HuH-7 (cell line): ENCODE results near the gene MYO3B.

ENCODE experiments used
- DNase-seq: peaks from one replicate; pipeline ENCODE4 v3.0.0; 2011; ENCODE audit warnings: low spot score

The MYO3B gene, protein sequence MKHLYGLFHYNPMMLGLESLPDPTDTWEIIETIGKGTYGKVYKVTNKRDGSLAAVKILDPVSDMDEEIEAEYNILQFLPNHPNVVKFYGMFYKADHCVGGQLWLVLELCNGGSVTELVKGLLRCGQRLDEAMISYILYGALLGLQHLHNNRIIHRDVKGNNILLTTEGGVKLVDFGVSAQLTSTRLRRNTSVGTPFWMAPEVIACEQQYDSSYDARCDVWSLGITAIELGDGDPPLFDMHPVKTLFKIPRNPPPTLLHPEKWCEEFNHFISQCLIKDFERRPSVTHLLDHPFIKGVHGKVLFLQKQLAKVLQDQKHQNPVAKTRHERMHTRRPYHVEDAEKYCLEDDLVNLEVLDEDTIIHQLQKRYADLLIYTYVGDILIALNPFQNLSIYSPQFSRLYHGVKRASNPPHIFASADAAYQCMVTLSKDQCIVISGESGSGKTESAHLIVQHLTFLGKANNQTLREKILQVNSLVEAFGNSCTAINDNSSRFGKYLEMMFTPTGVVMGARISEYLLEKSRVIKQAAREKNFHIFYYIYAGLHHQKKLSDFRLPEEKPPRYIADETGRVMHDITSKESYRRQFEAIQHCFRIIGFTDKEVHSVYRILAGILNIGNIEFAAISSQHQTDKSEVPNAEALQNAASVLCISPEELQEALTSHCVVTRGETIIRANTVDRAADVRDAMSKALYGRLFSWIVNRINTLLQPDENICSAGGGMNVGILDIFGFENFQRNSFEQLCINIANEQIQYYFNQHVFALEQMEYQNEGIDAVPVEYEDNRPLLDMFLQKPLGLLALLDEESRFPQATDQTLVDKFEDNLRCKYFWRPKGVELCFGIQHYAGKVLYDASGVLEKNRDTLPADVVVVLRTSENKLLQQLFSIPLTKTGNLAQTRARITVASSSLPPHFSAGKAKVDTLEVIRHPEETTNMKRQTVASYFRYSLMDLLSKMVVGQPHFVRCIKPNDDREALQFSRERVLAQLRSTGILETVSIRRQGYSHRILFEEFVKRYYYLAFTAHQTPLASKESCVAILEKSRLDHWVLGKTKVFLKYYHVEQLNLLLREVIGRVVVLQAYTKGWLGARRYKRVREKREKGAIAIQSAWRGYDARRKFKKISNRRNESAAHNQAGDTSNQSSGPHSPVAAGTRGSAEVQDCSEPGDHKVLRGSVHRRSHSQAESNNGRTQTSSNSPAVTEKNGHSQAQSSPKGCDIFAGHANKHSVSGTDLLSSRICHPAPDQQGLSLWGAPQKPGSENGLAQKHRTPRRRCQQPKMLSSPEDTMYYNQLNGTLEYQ (N-terminal part only)

DNA sequence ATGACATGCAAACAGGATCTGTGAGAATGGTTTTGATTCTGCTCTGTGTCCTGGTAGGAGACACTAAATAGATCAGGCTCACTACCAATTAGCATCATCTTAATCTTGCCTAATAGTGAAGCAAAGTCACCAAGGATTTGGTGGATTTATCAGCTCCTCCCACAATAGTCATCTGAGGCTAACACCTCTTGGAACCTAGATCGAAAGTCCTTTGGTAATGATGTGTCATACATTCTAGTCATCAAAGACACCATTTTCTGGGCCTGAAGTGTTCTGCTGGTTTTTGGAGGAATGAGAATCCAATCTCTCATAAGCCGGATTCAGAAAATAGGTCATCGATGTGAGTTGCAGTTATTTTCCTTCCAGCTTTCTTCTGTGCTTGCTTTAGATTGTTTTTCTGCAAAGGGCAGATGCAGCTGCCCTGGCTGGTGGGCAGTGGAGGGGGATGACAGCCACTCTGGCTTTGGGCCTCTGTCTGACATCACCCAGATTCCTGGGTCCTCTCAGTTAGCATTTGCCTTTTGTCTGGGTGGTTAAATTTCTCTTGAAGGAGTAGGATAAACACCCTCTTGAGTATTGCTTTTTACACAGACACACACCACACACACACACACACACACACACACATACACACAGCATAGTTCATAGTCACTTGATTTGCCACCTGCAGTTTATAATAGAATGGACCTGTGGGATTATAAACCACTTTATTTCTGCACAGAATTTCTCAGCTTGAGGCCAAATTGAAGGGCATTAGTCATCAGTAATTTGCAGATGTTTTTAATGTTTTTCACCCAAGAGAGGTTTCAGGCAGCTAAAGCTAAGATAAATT is at the start of gene MYO3B:
MYO3B (plus strand) TSS at position 198 of the 832 bp plus-strand sequence; CDS start at position 339, 141 bp downstream.
- DNase-seq: no peak

DNA sequence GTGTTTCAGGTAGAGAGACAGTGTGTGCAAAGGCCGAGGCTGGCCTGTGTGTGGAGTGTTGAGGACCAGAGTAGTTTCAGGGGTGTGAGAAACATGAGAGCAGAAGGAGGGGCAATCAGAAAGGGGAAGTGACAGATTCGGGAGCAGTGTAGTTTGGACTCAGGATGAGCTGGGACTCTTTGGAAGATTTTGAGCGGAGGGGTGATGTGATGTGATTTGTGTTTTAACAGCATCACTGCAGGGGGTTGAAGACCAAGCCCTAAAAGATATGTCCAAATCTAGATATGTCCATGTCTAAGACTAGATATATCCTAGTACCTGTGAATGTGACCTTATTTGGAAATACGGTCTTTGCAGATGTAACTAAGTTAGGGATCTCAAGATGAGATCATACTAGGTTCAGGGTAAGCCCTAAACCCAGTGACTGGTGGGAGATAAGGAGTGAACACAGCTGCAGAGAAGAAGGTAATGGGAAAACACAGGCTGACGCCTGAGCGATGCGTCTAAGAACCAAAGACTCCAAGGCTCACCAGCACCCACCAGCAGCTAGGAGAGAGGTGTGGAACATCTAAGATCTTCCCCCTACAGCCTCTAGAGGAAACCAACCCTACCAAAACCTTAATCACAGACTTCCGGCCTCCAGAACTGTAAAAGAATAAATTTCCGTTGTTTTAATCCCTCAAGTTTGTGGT is 38.5 kb upstream of the MYO3B start:
- no peak for DNase-seq

DNA sequence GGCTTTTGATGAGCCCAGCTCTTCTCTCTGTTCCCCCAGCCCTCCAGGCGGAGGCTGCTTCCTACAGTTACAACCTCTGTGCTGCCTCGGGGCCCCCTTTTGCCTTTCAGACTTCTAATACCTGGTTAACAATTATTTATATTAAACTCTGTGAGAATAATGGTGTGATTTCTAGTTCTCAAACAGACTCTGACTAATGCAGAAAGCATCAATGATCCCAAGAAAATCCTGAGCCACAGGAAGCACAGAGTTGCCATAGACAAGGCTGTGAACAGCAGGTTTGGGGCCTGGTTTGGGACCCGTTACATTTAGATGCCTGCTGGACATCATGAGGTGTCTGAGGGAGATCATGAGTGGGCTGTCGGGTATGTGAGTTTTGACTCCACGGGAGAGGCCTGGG is 37.4 kb upstream of the MYO3B start:
- no peak for DNase-seq

DNA sequence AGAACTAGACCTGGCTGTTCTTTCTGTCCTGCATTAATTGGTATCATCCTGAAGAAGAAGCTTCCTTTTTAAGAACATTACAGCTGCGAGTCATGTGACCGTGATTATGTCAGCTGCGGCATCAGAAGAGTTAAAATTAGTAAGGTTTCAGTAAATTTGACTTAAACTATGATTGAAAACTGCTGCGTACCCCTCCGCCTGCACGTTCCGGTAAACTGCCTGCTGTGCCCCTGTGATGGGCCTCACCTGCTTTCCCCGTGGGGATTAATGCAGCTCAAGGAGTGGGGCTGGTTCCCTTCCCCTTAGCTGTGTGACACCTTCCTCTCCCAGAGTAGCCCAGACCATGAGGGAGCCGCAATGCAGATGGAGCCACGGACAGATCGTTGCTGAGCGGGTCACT is 36.1 kb upstream of the MYO3B start:
- DNase-seq: no peak

DNA sequence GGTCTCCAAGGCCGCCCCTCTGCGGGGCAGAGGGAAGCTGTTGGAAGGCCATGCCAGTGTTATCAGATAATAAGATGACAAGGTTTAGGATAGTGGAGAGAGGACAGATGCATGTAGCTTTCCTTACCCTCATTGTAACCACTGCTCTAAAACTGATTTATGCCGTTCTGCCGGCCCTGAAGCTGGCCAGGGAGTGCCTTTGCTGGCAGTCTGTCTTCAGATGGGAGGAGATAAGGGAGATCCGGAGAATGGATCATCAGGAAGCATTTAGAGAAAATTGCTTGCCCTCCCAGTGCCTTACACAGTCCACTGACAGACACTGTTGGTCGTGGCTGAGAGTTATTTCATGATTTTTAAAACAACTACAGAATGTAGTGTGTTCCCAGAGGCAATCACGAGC is 35.4 kb upstream of the MYO3B start:
- no peak for DNase-seq

DNA sequence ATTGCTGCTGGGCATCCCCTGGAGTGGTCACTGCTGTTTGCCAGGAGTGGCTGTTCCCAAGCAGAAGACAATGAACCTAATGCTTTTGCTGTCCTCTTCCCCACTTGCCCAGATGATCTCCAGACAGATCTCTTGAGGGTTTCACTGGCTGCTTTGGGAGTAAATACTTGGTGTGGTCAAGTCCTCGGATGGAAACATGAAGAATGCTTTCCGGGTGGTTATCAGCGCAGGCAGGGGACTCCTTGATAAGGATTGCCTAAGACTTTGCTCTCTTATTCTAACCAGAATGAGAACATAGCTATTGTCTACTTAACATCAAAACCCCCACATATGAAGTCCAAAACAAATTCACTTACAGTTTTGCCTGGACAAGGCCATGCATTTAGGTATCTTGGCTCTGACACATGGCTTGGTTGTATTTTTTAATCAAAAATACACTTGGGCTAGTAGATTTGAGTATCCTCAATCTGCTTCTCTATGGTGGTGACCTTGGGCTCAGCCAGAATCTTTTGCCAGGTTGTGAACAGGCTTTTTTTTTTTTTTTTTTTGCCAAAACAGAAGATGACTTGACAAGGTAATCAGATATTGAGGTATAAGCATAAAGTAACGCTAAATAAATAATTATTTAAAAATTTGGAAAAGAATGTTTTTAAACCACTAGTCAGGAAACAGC is 34.8 kb upstream of the MYO3B start:
- peak; percentile 37 for DNase-seq

DNA sequence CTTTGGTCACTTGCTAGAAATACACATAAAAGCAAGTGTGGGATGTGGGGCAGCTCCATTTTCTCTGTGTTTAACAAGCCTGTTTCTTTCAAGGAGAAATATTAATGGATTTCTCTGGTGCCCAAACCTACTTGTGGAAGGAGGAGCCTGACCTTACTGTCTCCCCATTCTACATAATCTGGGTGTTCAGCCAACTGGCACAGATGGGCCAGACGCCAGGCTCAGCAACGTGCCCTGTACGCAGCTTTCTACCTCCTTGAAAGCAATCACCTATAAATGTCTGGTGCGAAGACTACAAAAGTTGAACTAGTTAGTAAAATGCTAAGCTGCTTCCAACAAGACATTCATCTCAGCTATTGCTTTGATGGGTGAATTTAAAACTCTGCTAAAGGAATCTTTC is 33.2 kb upstream of the MYO3B start:
- no peak for DNase-seq

DNA sequence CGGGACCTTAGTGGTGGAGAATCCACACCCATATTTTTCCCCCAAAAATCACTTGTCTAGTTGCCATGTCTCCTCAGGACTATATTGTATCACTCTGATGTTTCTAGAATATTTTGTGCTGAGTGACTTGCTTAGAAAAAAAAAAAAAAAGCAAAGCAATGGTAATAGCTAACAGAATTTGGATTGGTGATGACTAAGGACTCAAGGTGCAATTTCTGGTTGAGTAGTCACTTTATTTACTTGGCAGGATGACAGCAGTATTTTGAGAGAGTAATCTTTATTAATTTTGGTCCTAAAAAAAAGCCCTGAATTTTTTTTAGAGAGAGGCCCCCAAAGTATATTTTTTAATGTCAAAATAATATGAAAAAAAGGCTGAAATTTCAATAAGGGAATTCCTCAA is 32.8 kb upstream of the MYO3B start:
- DNase-seq: no peak

DNA sequence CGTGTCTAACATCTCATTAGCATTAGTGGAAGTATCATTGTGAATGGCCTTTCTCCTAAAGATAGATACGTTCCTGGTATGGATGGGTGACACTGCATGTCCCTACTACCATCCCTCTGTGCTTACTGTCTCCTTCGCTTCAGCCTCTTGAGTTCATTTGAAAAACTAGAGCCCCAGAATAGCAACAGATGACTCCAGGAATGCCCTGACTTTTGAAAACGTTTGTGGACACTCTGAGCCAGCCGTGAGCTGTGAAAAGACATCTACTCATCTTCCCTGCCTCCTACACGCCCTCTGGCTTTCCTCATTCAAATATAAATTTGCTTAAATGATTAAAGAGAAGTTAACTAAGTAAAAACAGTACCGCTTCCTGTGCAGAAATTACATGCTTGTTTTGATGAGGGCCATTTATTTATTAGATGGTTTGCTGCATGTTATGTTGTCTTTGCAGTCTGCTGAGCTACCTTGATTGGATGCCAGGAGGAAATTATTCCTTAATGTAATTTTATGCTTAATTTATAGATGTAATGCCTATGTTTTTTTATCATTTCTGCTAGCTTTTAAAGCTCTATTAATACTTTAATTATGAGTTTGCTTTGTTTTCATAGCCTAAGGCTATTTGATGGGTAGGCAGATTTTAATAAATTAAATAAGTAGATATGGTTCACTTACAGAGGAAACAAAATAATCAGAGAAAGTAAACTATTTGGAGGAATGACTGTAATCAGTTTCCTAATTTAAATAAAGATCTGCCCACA is 32.1 kb upstream of the MYO3B start:
- DNase-seq: no peak

DNA sequence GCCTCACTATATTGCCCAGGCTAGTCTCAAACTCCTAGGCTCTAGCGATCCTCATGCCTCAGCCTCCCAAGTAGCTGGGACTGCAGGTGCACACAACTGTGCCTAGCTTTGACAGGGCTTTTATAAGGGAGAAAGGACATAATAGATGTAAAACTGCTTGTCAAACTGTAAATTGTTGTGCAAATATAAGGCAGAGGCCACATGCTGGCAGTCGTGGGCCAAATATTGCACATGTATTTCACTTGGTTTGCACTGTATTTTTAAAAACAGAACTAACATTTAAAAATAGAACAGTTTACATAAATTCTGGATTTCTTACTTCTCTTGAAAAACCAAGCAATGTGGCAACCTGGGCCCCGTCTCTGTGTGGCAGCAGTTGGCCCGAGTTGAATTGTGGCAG is 31.2 kb upstream of the MYO3B start:
- no peak for DNase-seq

DNA sequence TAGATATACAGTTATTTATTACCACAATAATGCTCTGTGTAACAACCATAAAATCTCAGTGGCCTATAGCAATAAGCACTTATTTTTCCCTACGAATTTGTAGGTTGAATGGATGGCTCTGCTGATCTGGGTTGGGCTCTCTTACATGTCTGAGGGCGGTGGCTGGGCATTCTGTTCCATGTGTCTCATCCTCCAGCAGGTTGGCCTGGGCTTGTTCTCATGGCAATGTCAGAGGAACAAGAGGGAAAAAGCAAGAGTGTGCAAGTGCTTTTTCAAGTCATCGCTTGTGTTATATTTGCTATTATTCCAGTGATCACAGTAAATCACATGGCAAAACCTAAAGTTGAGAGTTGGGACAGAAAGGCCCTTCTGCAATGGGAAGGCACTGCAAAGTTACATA is 30.4 kb upstream of the MYO3B start:
- no peak for DNase-seq

DNA sequence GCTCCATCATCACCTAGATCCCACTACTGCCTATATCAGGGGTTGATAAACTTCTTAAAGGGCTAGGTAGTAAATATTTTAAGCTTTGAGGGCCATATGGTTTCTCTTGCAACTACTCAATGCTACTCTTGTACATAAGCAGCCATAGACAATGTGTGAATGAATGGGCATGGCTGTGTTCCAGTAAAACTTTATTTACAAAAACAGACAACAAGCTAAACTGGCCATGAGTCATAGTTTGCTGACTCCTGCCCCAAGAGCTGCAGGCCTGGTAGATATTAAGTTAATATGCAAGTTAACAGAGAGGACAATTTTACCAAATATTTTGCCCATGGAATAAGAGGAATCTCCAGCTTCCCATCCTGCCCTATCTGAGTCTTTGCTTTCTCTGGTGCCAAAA is 29.8 kb upstream of the MYO3B start:
- no peak for DNase-seq

DNA sequence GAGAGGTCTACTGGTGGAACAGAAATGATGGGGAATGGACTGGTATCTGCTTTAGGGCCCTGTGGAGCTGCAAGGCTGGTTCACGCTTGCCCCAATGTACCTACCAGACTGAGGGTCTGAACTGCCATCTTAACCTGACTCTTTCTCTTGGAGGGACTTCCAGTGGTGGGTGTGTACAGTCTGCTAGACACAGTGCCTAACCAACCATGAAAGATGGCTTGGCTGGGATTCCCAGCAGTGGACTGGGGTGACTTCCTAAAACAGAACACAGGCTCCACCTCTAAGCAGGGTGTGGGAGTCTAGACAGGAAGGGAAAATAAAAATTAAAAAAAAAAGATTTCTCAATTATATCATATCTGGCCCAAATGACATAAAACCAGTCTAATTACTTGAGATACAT is 25.5 kb upstream of the MYO3B start:
- no peak for DNase-seq

DNA sequence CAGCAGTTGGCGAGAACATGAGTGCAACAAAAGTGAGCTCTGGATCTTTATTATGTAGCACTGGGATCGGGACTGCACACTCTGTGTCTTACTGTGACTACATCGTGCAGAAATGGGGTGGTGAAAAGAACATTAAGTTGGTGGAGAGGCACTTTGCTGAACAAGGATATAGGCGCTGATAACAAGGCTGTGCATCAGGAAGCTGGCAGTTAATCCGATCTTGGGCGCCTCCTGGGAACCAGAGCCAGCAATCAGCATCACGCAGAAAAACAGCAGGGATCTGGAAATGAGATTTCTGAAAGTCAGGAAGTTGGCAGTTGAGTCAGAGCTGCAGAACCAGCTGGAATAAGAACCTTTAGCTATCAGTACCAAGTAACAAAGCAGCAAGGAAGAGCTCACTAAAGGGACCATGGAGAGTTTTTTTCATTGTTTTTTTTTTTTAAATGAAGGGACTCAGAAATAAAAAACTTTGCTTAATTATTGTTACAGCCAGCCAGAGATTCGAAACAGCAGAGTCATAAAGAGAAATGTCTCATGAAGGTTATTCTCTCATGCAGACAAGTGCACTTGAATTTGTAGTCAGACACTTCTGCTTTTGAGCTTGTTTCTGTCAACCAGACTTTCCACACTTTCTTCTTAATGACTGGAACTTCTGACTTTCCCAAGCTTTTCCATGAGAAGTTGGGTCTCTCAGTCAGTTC is 22.8 kb upstream of the MYO3B start:
- no peak for DNase-seq

DNA sequence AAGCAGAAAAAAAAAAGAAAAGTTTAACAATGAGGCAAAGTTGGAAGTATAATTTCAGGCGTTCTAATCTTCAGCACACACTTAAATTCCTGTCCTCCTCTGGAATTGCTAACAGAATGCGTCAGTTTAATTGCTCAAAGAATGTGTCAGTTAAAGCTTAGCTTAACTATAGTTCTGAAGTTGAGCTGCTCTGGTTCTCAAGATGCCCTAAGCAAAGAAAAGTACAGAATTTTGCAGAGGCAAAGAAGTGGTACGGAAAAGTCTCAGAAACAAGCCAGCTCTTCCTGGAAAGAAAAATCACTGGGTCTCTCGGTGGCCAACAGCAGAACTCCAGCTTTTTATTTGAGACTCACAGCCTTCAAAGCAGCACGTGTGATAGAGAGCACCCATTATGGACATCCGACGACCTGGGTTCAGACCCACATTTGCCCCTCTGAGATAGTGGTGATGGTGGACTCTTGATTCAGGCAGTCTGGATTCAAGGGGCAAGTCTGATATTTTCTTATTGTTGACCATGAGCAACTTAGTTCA is 22.2 kb upstream of the MYO3B start:
- no peak for DNase-seq

DNA sequence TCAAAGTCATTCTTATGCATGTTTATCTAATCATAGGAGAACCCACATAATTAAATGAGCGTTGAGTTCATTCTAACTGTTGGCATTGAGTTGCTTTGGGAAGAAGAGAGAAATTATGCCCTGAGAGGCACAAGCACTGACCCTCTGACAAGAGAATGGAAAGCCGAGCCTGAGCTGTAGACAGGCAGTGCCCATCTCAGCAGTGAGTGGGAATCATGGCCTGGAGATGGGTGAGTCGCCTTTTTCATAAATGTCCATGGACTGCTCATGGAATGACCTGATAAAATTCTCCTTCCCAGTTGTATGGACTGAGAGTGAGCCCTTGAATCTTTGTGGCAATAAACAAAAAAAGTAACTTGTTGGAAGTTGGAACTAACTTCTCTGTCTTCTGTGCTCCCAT is 21.4 kb upstream of the MYO3B start:
- no peak for DNase-seq

DNA sequence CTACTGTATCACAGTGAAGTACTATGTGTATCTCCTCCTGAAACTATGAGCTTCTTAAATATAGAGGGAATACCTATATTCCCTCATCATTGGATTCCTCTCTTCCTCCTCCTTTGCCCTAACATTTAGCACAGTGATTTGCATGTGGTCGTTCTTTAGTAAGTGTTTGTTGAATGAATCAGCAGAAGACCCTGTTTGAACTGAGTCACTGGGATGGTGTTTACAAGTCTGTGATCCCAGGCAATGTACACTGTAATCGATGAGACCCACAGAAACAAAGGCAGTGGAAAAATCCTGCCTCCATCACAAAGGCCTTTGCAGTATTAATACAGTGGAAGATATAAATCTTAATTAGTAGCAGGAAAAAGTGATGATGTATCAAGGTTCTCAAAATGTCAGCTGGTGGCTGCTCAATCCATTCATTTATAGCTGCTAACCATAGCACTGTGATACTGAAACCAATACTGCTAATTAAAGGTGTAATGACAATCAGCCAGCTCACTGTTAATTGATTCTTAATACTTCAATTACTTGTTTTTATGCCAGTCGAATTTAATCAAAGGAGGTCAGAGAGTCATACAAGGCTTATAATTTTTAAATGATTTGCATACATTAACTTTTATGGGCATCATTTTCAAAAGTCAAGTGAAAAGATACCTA is 20.8 kb upstream of the MYO3B start:
- DNase-seq: peak; percentile 52

DNA sequence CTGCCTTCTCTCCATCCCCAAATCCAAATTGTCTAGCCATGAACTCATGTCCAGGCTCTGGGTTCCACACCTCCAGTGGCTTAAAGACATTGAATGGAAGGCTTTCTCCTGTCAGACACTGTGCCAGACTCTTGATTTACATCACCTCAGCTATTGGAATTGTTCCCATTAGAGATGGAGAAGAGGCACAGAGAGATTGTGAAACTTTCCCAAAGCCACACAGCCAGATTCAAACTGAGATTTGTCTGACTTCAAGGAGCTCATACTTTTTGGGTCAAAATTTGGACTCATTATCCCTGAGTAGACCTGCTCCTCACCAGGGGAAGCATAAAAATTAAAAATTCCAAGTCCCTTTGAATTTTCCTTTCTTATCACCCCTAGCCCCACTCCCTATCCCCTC is 18.9 kb upstream of the MYO3B start:
- DNase-seq: no peak
